SJCRH30 (cell line): Measurements from ENCODE around the gene CRACR2B. TPM values are rescaled to one million over a fixed set of nuclear protein-coding genes. Genes with fewer than 3 reads are reported as not detected.
A peak's percentile ranks its signal among the peaks of the same experiment; 100 is the strongest.

Source experiments
- DNase-seq, 2 experiments: peaks; one replicate each; pipeline ENCODE4 v3.0.0-alpha.2; 2015 to 2020
- H3K27ac ChIP-seq: fragments of 250-450 bp; sonication (Bioruptor Pico); 2 replicates; pipeline ENCODE4 v1.5.1; 2020; ENCODE audit warnings: mild to moderate bottlenecking, moderate library complexity
- H3K27me3 ChIP-seq: fragments of 250-450 bp; sonication (Bioruptor Pico); 2 replicates; pipeline ENCODE4 v1.5.1; 2020; ENCODE audit warnings: mild to moderate bottlenecking, moderate library complexity
- H3K36me3 ChIP-seq: fragments of 250-450 bp; sonication (Bioruptor Pico); 2 replicates; pipeline ENCODE4 v1.5.1; 2020; ENCODE audit warnings: mild to moderate bottlenecking, moderate library complexity
- H3K4me1 ChIP-seq: fragments of 250-450 bp; sonication (Bioruptor Pico); 2 replicates; pipeline ENCODE4 v1.5.1; 2020; ENCODE audit warnings: mild to moderate bottlenecking, moderate library complexity
- H3K4me3 ChIP-seq: fragments of 250-450 bp; sonication (Bioruptor Pico); 2 replicates; pipeline ENCODE4 v1.5.1; 2020; ENCODE audit warnings: mild to moderate bottlenecking, moderate library complexity
- H3K9me3 ChIP-seq: fragments of 250-450 bp; sonication (Bioruptor Pico); replicated peaks from 2 replicates; pipeline ENCODE4 v1.5.1; 2020; ENCODE audit warnings: mild to moderate bottlenecking, moderate library complexity
- total RNA-seq: library from RNA; depleted of rRNA; stranded (reverse); fragments of >200 nt; shearing (Covaris generic); gene quantifications from 2 replicates; pipeline ENCODE4 v1.2.3, GENCODE V29; 2014

The CRACR2B gene
- total RNA-seq, 1 experiment from 2014 or later, result 1.9 TPM

GRCh38 chr11:813072-813455, 14.7 kb upstream of the CRACR2B start:
- Histone ChIP-seq H3K4me1 (peaks cover 10% of the 10 kb centered on the region; the same call in 1 of the 2 replicates), H3K9me3 (no peaks in the 10 kb centered on the region), H3K27me3 (no peaks in the 10 kb centered on the region), H3K27ac (no peak overlapping the region), H3K4me3 (no peak overlapping the region), H3K36me3 (peaks cover 42% of the 10 kb centered on the region)
- no peak for DNase-seq

GRCh38 chr11:813456-814096, 14.1 kb upstream of the CRACR2B start:
- Histone ChIP-seq H3K4me3 (no peak overlapping the region), H3K4me1 (peaks cover 13% of the 10 kb centered on the region), H3K36me3 (peaks cover 42% of the 10 kb centered on the region), H3K9me3 (no peaks in the 10 kb centered on the region), H3K27ac (no peak overlapping the region), H3K27me3 (no peaks in the 10 kb centered on the region)
- DNase-seq, result no peak

GRCh38 chr11:815675-816432, 11.9 kb upstream of the CRACR2B start:
- DNase-seq, result no peak
- H3K4me3 ChIP-seq, result no peak overlapping the region
- H3K9me3 ChIP-seq, result no peaks in the 10 kb centered on the region
- H3K4me1 ChIP-seq, result peaks cover 21% of the 10 kb centered on the region
- no peak overlapping the region for H3K27ac ChIP-seq
- no peaks in the 10 kb centered on the region for H3K27me3 ChIP-seq
- peaks cover 37% of the 10 kb centered on the region for H3K36me3 ChIP-seq

- no peak for DNase-seq
- no peak overlapping the region for H3K27ac ChIP-seq
- H3K9me3 ChIP-seq, result no peaks in the 10 kb centered on the region
- H3K4me3 ChIP-seq, result no peak overlapping the region
- H3K36me3 ChIP-seq, result peaks cover 32% of the 10 kb centered on the region
- peaks cover 21% of the 10 kb centered on the region for H3K4me1 ChIP-seq
- no peaks in the 10 kb centered on the region for H3K27me3 ChIP-seq
These were observed 11.3 kb upstream of the CRACR2B start for GRCh38 chr11:816433-816779.

GRCh38 chr11:818396-819128, 9.2 kb upstream of the CRACR2B start, which contains the start of gene PNPLA2:
PNPLA2 (plus strand) TSS chr11:818914; CDS start chr11:819719, 805 bp downstream.
- Histone ChIP-seq H3K4me3 (peak within 1 kb of the TSS; percentile 89), H3K4me1 (peaks cover 19% of the 10 kb centered on the region), H3K9me3 (no peaks in the 10 kb centered on the region), H3K36me3 (peaks cover 10% of the 10 kb centered on the region; the same call in 1 of the 2 replicates), H3K27me3 (no peaks in the 10 kb centered on the region), H3K27ac (peak within 1 kb of the TSS; percentile 41; the same call in 1 of the 2 replicates)
- DNase-seq, result no peak

GRCh38 chr11:819129-819931, 8.4 kb upstream of the CRACR2B start:
- Histone ChIP-seq H3K9me3 (no peaks in the 10 kb centered on the region), H3K4me3 (peak overlapping the region; percentile 89), H3K4me1 (peaks cover 19% of the 10 kb centered on the region), H3K27me3 (no peaks in the 10 kb centered on the region), H3K27ac (peak overlapping the region; percentile 41; the same call in 1 of the 2 replicates), H3K36me3 (peaks cover 4% of the 10 kb centered on the region; the same call in 1 of the 2 replicates)
- peak; percentile 90 to 92 for DNase-seq

GRCh38 chr11:819943-820649, 7.6 kb upstream of the CRACR2B start:
- Histone ChIP-seq H3K9me3 (no peaks in the 10 kb centered on the region), H3K4me3 (peak overlapping the region; percentile 89), H3K27ac (peak overlapping the region; percentile 41), H3K36me3 (peaks cover 1% of the 10 kb centered on the region), H3K4me1 (peaks cover 21% of the 10 kb centered on the region), H3K27me3 (no peaks in the 10 kb centered on the region)
- peak; percentile 86 to 87 for DNase-seq

GRCh38 chr11:820655-821511, 6.8 kb upstream of the CRACR2B start:
- peak overlapping the region; percentile 89 for H3K4me3 ChIP-seq
- H3K27me3 ChIP-seq, result no peaks in the 10 kb centered on the region
- no peak for DNase-seq
- peaks cover 22% of the 10 kb centered on the region for H3K4me1 ChIP-seq
- H3K36me3 ChIP-seq, result no peaks in the 10 kb centered on the region; the same call in 1 of the 2 replicates
- H3K27ac ChIP-seq, result peak overlapping the region; percentile 41
- H3K9me3 ChIP-seq, result no peaks in the 10 kb centered on the region

GRCh38 chr11:821512-822371, 6.0 kb upstream of the CRACR2B start:
- Histone ChIP-seq H3K27ac (no peak overlapping the region), H3K4me1 (peaks cover 25% of the 10 kb centered on the region), H3K36me3 (no peaks in the 10 kb centered on the region; the same call in 1 of the 2 replicates), H3K9me3 (no peaks in the 10 kb centered on the region), H3K27me3 (no peaks in the 10 kb centered on the region), H3K4me3 (no peak overlapping the region)
- no peak for DNase-seq

- H3K36me3 ChIP-seq, result no peaks in the 10 kb centered on the region; the same call in 1 of the 2 replicates
- no peak overlapping the region for H3K4me3 ChIP-seq
- no peaks in the 10 kb centered on the region for H3K9me3 ChIP-seq
- no peaks in the 10 kb centered on the region for H3K27me3 ChIP-seq
- no peak for DNase-seq
- H3K4me1 ChIP-seq, result peaks cover 34% of the 10 kb centered on the region
- no peak overlapping the region for H3K27ac ChIP-seq
These were observed 4.1 kb upstream of the CRACR2B start for GRCh38 chr11:823441-824291.

GRCh38 chr11:824292-824880, 3.3 kb upstream of the CRACR2B start:
- no peaks in the 10 kb centered on the region for H3K9me3 ChIP-seq
- no peaks in the 10 kb centered on the region for H3K27me3 ChIP-seq
- no peak for DNase-seq
- H3K27ac ChIP-seq, result no peak overlapping the region
- no peaks in the 10 kb centered on the region; the same call in 1 of the 2 replicates for H3K36me3 ChIP-seq
- H3K4me1 ChIP-seq, result peaks cover 32% of the 10 kb centered on the region
- no peak overlapping the region for H3K4me3 ChIP-seq
